H1 (cell line): ENCODE measurements around the gene GCH1. TPM values are rescaled to one million over a fixed set of nuclear protein-coding genes. Genes with fewer than 3 reads are reported as not detected.

Experiments
- BACH1 ChIP-seq: IDR thresholded peaks from 2 replicates; pipeline ENCODE4 v1.6.1; 2012; ENCODE audit warnings: low read length, improper control_type of control experiment
- BRCA1 ChIP-seq: IDR thresholded peaks from 2 replicates; pipeline ENCODE4 v1.6.1; 2012; ENCODE audit warnings: low read depth, low read length, improper control_type of control experiment
- KDM4A ChIP-seq: IDR thresholded peaks from one replicate; pipeline ENCODE4 v1.7.1; 2012; ENCODE audit warnings: low read depth, mild to moderate bottlenecking, moderate library complexity, low read length, inconsistent platforms; ENCODE audit not compliant: severe bottlenecking
- RNF2 ChIP-seq: fragments of 200-900, 300-1000 bp; sonication (generic); IDR thresholded peaks from 2 replicates; pipeline ENCODE4 v1.7.1; 2016; ENCODE audit warnings: borderline replicate concordance, low read depth, mild to moderate bottlenecking, antibody characterized with exemption, low read length; ENCODE audit not compliant: poor library complexity, severe bottlenecking; ENCODE audit errors: missing control alignments
- TCF12 ChIP-seq: IDR thresholded peaks from 2 replicates; pipeline ENCODE4 v1.6.1; 2011; ENCODE audit warnings: low read depth, mild to moderate bottlenecking, low read length
- polyA plus RNA-seq, 7 experiments: library from polyadenylated mRNA; depleted of rRNA in 3 of 7; stranded (reverse) in 5 of 7; unstranded in 2 of 7; fragments of >200 nt in 5 of 7; fragments of 200-250 nt in 2 of 7; gene quantifications; 1 replicate in 5 of 7; 2 replicates in 1 of 7; 4 replicates in 1 of 7; pipeline versions ENCODE4 v1.2.1 to v1.2.3, GENCODE V29; 2011 to 2013; ENCODE audit warnings: missing spikeins in 2 of 7, mixed read lengths in 2 of 7
- total RNA-seq: library from RNA; stranded (reverse); fragmentation: NEBNext Ultra II Directional; extraction: Animal tissue kit (Norgen Biotek cat#: 25700); gene quantifications from 2 replicates; pipeline ENCODE4 v1.2.1, GENCODE V29; 2021
- TF ChIP-seq, protein P1 (sequence below): IDR thresholded peaks from 2 replicates; pipeline ENCODE4 v1.6.1; 2011; ENCODE audit warnings: low read length, improper control_type of control experiment

The GCH1 gene
- total and polyA plus RNA-seq, 2 of the 8 experiments (the other 6 are each of a cell fraction or from before 2014, with no cell fraction given) = 7.3 to 7.9 TPM

DNA sequence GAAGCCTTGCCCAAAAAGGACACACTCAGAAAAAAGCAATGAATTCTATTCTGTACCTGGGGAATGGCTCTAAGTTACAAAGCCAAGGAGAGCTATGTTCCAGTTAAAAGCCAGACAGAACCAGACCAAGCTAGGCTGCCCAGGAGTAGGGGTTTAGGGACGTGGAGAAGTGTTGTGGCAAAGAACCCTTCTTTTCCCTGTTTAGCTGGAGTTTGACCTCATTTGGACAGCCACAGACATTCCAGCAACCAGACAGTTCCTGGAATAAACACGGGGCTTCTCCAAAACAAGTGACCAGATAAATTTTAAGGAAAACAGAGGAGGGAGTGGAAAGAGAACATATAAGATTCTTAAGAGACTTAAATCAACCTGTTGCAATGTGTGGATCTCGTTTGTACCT is 62.3 kb downstream of the GCH1 start (continued):
- TF ChIP-seq BACH1 = no peak
- no peak for TF ChIP-seq TCF12
- TF ChIP-seq RNF2 = no peak
- TF ChIP-seq BRCA1 = no peak
- TF ChIP-seq KDM4A = no peak
- TF ChIP-seq, protein P1, sequence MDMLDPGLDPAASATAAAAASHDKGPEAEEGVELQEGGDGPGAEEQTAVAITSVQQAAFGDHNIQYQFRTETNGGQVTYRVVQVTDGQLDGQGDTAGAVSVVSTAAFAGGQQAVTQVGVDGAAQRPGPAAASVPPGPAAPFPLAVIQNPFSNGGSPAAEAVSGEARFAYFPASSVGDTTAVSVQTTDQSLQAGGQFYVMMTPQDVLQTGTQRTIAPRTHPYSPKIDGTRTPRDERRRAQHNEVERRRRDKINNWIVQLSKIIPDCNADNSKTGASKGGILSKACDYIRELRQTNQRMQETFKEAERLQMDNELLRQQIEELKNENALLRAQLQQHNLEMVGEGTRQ = no peak
- TF ChIP-seq, all 59 proteins: peak for 0
